Muscle of arm (tissue), 12 donors: Measurements from ENCODE around the gene DLL4. TPM values are rescaled to one million over a fixed set of nuclear protein-coding genes. Genes with fewer than 3 reads are reported as not detected.

Source experiments
- DNase-seq: peaks from one replicate; pipeline ENCODE4 v3.0.0-alpha.2; 2013
- polyA plus RNA-seq, 12 donors: library from polyadenylated mRNA; unstranded; fragments of 120-200 nt; gene quantifications; one replicate each; pipeline ENCODE4 v1.2.1, GENCODE V29; 2013; ENCODE audit not compliant: insufficient read length in 12 of 12

Gene DLL4
- polyA plus RNA-seq, 12 donors = 9.0 to 22.3 (median 10.8) TPM; not detected in 1

DNA sequence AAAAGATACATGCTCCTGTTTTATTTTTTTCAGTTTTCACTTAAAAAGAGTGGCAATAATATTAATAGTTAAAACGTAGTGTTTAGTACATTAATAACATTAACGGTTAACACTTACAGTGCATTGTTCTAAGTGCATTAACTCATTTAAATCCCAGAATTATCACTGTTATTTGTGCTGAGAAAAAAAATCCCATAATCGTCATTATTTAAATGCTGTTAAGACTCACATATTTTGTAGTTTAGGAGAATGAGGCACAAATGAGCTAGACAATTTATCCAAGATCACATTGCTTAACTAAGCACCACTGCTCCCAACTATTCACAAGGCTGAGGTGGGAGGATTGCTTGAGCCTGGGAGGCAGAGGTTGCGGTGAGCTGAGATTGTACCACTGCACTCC lies 59.0 kb downstream of the DLL4 start:
- DNase-seq = no peak

Other genes with a start within 250 kb of the DLL4 start
- gene RAD51, start 234.2 kb upstream of the DLL4 start, polyA plus RNA-seq = 10 to 100 TPM in 5 of 12 donors, 1 to 10 TPM in 6, not detected in 1; 5.3 to 12.9 (median 9.0) TPM
- gene RMDN3, start 174.1 kb upstream of the DLL4 start, polyA plus RNA-seq = 10 to 100 TPM in 11 of 12 donors, not detected in 1; 17.9 to 60.1 (median 21.2) TPM
- gene GCHFR, start 165.3 kb upstream of the DLL4 start, polyA plus RNA-seq = 1 to 10 TPM in 10 of 12 donors, not detected in 2; 2.2 to 9.3 (median 4.2) TPM
- gene C15orf62, start 159.4 kb upstream of the DLL4 start, polyA plus RNA-seq = 1 to 10 TPM in 5 of 12 donors, under 1 TPM in 5, not detected in 2; 0.74 to 3.8 (median 1.2) TPM
- gene ZFYVE19, start 122.3 kb upstream of the DLL4 start, polyA plus RNA-seq = 10 to 100 TPM in 11 of 12 donors, not detected in 1; 11.2 to 29.1 (median 17.9) TPM
- gene DNAJC17, start 121.9 kb upstream of the DLL4 start, polyA plus RNA-seq = 10 to 100 TPM in 11 of 12 donors, not detected in 1; 19.2 to 42.1 (median 23.5) TPM
- gene PPP1R14D, start 100.6 kb upstream of the DLL4 start, polyA plus RNA-seq = under 1 TPM in 4 of 12 donors, not detected in 8; 0.22 to 0.44 (median 0.33) TPM
- 10 to 100 TPM in 3 of 12 donors, 1 to 10 TPM in 5, under 1 TPM in 3, not detected in 1; 0.37 to 37.6 (median 1.7) TPM for gene SPINT1, start 85.3 kb upstream of the DLL4 start, polyA plus RNA-seq
- 10 to 100 TPM in 1 of 12 donors, 1 to 10 TPM in 2, under 1 TPM in 7, not detected in 2; 0.07 to 11.0 (median 0.30) TPM for gene RHOV, start 55.1 kb upstream of the DLL4 start, polyA plus RNA-seq
- gene VPS18, start 34.9 kb upstream of the DLL4 start, polyA plus RNA-seq = 10 to 100 TPM in 4 of 12 donors, 1 to 10 TPM in 7, not detected in 1; 7.4 to 18.6 (median 9.5) TPM
- gene CHAC1, start 24.1 kb downstream of the DLL4 start, polyA plus RNA-seq = 1 to 10 TPM in 10 of 12 donors, not detected in 2; 1.1 to 5.3 (median 2.4) TPM
- 10 to 100 TPM in 11 of 12 donors, not detected in 1; 14.1 to 33.2 (median 17.0) TPM for gene INO80, start 186.9 kb downstream of the DLL4 start, polyA plus RNA-seq